GM19240 (cell line): ENCODE measurements around the gene SLC25A26.
"Not testable (repeated sequence)": the region's sequence is repeated elsewhere in the genome, so short reads cannot be mapped to it uniquely, and the experiment has no call there.

Experiments
- DNase-seq: peaks from one replicate; pipeline ENCODE4 v3.0.0; 2011; ENCODE audit warnings: low spot score; ENCODE audit not compliant: insufficient read length

Gene SLC25A26

DNA sequence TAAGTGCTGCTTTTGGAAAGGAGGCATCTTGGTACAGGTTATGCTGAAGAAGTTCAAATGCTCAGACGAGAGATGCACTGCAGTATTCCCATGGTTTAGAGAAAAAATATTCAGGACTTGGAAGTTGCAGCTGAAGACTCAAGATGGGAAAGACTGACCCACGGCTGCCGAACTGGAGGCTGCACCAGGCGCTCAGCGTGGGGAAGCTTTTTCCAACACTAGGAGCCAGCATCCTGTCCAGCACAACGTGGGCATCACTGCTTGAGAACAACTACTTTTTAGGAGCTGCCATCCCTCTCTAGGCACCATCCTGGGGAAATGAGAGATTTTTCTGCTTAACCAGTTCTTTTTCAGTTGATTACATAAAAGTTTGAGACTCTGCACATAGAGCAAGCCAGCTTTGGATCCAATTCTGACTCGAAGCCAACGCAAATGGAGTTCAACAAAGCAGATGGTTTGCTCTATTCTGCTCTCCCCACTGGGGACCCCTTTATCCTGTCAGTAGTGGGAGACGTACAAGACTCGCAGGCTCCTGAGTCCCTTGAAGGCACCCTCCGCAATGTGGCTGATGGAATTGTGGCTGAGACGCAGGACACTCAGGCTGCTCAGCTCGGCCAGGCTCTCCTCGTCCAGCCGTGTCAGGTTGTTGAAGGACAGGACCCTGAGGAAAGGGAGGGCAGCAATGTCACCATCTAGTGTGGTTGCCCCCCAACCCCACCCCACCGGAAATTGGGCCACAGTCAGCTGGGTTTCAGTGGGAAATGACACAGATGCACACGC lies 186.2 kb downstream of the SLC25A26 start:
- no peak for DNase-seq

DNA sequence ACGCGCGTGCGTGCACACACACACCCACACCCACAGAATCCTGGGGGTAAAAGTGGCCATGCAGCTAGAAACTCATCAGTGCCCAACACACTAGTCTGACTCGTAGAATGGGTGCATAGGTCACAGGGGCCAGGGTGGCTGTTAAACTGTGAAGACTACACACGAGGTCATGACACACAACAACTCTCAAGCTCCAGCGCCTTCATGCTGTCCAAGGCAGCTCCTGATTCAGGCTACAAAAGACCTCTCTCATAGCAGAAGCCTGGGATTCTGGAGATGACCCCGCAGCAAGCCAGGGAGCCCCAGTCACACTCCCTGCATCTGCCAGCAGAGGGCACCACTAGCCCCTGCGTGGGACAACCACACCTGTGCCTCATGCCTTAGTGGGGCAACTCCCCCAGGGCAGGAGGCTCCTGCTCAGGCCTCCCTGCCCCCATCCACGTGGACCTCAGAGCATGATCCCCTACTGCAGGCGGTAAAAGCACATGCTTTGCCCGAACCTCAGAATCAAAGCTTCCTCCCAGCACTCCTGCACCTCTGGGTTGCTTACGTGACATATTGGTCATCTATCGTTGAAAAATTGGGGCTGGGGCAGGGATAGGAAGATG lies 186.9 kb downstream of the SLC25A26 start:
- DNase-seq = peak; percentile 88

DNA sequence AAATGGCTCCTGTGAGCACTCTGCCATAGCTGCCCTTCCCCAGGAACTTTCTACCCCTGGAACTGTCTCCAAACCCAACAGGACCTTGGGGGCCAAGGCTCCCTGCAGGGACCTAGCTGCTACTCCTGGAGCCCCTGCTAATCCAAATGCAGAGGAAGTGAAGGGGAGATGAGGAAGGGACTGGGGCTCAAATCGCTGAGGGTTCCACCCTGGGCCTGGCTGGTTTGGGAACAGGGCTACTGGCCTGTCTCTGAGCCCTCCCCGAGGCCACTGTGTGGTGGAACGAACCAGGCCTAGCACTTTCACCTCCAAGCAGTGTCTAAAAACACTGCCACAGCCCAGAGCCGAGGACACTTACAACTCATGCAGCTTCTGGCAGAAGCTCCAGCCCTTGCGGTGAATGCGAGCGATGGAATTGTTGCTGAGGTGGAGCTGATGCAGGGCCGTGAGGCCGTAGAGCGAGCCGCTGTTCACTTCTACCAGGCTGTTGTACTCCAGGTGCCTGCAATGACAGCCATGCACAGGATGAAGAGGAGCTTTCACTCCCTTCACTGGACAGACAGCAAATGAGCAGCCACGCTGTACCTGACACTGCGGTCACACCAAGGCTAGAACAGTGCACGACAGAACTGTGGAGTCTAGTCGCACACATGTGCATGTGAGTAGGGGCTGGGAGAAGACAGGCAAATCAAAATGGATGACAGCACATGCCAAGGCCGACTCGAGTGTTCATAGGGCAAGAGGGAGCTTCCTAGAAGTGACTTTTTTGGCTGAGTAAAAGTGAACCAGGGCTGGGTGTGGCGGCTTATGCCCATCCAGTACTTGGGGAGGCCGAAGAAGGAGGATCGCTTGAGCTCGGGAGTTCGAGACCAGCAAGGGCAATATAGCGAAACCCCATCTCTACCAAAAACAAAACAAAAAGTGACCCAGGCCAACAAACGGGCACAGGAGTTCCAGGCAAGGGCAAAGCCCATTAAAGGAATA lies 189.3 kb downstream of the SLC25A26 start:
- DNase-seq = no peak

DNA sequence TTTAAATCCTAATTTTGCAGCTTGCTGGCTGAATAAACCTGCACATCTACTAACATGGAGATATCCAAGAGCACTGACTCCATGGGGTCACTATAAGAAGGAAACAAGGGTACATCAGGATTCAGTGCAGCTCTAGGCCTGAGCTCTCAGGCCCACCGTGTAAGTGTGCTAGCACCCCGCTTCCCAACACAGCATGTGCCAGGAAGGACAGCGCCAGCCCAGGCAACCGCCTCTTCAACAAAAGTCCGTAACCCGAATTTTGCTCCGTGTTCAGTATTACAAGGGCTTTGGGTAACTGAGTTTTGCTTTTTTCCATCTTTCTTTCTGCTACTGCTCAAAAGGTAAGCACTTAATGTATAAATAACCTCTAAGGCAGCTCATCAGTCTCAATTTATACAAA lies 190.2 kb downstream of the SLC25A26 start:
- no peak for DNase-seq

DNA sequence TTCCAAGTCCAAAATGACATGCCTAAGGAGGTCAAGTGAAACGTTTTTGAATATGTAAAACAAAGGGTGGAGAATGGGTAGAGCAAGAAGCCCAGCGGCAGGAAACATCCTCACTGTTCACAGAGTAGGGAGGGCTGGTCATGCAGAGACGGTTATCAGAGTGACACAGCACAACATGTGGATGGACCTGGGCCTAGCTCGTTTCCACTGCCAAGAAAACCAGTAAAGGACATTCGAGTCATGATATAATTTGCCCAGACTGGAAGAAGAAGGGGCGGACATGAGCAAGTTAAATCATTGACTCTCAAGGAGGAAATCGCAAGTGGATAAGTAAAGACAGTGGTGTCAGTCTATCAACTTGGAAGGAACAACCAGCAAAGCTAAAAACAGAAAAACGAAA lies 190.7 kb downstream of the SLC25A26 start:
- no peak for DNase-seq

DNA sequence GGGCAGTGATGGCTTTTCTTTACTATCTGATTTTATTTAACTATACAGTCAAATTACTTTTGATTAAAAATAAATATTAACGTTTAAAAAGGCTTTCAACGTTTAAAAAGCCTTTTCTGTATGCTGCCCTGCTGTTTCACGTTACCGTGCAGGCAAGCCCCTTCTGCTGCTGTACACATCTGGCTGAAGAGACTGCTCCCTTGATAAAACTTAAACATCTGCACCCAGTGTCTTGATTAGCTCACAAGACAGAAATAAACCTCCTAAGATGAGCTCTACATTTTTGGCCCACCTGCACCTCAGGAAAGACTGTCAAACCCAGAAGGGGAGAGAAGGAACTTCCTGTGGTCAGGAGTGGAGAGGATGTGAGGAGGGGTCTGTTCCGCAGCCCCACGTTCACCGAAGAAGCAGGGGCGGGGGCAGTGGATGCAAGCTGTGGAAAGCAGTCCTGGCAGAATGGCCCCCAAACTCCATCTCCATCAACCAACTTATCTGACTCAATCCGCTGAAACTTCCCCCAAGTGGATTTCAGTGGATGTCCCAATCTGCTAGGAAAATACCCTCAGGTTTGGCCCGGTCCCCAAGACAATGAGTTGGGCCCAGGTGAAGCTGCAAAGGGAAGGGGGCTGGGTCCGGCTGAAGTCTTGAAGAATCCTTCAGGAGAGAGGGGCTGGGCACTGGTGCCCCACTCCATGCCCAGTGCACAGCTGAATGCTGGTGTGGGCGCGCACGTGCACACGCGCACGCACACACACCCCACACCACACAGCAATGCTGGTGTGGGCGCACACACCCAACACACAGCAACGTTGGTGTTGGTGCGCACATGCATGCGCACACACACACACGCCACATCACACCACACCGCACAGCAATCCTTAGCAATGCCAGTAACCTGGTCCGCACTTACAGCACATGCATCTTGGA lies 191.4 kb downstream of the SLC25A26 start:
- no peak for DNase-seq

DNA sequence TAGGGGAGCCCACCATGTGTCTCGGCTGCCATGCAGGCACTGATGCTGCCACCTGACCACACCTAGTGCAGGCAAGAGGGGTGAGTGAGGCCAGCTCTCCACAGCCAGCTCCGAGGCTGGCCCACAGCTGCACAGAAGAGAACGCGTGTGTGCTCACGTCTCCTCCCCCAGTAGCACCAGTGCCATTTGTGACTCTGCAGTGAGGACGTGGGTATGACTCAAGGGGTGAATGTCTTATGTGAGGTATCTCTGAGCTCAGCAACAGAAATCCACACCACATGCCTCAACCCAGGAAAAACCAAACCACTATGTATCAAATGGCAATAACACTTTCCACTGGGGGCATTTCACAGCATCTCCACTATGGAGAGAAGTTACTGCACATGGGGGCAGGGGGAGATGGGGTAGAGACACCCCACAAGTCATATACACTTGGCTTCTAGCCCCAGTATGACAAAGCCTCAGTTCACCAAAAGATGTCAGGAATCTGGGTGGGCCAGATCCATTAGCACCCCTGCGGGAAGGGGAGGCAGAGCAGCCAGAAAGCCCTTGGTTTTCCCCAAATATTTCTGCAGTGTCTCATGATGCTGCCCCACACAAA lies 192.4 kb downstream of the SLC25A26 start:
- DNase-seq = no peak

DNA sequence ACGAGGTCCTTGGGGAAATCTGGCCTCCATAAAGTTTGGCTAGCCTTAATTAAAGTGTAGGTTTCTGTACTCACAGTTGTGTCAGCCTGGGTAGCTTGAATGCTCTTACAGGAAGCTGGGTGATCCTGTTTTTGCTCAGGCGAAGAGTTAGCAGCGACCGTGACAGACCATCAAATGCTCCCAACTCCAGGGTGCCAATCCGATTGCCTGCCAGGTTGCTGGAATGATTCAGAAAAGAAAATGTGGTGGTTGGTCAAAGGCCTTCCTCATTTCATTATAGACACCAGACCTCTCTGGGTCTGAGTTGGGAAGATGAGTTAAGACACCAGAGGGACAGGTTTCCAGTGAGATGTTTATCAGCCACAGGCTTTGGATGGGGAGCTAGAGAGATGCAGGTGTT lies 194.0 kb downstream of the SLC25A26 start:
- DNase-seq = no peak

DNA sequence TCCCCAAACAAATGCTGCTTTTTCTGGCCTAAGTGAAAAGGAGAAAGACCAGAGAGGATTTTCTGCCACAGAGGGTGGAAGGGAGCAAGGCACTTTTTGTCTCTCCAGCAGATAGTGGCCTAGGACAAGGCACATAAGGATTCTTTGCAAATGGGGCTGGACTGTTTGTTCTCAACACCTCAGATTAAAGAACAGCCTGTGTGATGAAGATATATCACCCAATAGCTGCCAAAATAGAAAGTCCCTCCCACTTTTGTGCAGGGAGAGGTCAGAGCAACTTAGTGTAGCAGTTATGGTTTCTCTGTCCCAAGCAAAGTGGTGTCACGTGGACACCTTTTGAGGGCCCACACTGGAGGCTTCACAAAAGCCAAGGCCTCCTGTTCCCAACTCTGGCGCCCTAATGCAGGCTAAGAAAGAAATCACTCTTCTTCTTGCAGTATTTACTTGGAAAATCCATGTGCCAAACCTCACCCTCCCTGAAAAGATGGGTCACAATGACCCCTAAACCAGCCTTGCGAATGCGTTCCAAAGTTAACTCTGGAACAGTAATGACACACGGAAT lies 195.1 kb downstream of the SLC25A26 start:
- DNase-seq = no peak

DNA sequence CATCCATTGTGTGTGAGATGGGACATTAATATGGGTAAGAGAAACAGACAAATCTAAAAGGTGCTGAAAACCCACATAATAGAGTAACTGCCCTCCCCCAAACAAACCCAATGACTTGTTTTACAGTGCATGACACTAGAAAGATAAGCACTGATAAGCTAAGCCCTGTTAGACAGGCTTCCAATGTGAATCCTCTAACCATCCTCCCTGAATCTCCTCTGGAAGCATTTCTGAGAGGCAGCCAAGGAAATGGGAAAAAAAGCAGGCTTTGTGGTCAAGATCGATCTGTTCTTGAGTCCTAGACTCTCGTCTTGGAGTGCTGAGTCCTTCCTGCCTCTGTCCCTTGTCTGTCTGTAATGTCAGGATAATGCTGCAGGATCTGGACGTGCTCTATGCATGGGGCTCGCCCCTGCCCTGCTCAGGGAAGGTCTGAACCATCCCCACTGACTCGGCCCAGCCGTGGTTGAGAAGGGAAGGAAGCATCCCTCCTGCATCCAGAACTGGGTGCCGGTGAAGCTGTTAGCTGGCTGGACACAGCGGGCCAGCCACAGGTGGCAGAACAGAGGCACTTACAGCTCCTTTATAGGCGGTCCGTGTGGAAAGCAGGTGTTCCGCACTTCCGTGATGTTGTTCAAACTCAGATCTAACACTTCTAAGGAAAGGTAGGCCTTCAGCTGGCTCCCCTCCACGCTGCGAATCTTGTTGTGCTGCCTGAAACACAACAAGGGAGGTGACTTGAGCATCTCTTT lies 195.9 kb downstream of the SLC25A26 start:
- DNase-seq = no peak

DNA sequence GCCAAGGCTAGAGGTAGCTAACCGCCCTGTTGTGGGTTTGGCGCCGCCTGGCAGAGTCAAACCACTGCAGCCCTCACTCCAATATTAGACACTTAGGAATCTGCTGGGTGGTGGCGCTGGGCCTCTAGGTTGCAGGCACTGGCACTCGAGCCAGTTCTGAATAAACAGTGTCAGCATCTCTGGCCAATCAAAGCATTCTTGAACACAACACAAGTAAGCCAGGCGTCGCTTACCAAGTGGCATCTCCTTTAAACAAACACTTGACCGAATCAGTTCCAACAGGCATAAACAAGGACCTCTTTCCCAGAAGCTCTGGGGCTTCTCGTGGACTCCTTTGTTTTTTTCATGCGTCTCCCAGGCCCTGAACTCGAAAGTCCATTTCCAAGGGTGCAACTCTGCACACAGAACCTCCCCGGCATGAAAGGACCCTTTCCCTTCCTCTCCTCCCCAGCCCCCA lies 197.7 kb downstream of the SLC25A26 start:
- DNase-seq = no peak

DNA sequence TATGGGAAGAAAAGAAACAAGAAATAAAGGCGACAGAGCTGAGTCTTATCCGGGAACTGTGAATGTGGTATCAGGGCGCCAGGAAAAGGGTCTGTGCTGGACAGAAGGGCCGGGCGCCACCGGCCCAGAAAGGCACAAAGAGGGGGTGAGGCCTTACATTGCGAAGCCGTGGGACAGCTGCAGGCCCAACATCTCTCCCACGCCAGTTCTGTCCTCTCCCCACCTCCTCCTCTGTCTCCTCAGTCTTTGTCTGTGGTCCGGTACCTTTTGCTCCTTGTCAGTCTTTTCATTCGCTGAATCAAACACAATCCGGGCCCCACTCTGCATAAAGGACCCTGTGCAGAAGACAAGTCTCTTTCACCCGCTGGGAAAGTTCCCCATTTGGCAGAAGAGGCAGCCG lies 198.2 kb downstream of the SLC25A26 start:
- DNase-seq = no peak

DNA sequence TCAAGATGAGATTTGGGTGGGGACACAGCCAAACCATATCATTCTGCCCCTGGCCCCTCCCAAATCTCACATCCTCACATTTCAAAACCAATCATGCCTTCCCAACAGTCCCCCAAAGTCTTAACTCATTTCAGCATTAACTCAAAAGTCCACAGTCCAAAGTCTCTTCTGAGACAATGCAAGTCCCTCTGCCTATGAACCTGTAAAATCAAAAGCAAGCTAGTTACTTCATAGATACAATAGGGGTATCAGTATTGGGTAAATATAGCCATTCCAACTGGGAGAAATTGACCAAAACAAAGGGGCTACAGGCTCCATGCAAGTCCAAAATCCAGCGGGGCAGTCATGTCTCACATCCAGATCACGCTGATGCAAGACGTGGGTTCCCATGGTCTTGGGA lies 200.3 kb downstream of the SLC25A26 start:
- not testable (repeated sequence) for DNase-seq

DNA sequence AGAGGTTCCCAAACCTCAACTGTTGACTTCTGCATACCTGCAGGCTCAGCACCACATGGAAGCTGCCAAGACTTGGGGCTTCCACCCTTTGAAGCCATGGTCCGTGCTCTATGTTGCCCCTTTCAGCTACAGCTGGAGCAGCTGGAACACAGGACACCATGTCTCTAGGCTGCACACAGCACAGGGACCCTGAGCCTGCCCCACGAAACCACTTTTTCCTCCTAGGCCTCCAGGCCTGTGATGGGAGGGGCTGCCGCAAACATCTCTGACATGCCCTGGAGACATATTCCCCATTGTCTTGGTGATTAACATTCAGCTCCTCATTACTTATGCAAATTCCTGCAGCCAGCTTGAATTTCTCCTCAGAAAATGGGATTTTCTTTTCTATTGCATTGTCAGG lies 201.1 kb downstream of the SLC25A26 start:
- DNase-seq = not testable (repeated sequence)

DNA sequence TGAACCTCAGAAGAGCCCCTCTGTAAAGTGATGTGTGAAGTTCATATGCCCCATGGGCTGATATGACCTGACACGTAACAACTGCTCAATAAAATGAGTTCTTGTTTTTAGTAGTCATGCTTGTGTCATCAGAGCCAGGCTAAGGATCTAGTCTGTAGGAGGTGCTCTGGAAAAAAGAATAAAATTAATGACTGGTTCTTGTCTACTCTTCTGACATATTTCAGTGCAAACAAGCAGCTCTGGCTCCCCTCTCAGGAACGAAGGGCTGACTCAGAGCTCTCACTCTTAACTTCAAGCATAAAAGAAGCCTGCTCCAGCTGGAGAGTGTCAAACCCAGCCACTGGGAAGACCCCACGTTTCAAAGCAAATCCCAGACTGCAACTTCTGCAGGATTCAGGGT lies 203.0 kb downstream of the SLC25A26 start:
- DNase-seq = no peak

DNA sequence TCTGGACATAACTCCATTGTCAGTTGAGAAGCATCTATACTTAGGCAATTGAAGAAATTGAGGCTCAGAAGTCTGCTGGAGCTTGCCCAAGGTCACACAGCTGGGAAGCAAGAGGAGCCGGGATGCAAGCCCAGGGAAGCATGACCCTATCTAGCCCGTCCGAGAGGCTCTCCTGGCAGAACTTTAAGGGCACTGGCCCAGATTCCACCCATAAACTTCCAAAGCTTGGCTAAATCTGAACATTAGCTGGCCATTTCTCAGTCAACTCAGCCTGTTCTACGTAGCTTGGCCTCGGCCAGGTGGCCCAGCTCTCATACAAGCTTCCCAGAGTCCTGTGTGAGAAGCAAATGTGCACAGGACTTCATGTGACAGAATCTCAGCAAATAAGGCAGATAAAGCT lies 204.2 kb downstream of the SLC25A26 start:
- DNase-seq = no peak

DNA sequence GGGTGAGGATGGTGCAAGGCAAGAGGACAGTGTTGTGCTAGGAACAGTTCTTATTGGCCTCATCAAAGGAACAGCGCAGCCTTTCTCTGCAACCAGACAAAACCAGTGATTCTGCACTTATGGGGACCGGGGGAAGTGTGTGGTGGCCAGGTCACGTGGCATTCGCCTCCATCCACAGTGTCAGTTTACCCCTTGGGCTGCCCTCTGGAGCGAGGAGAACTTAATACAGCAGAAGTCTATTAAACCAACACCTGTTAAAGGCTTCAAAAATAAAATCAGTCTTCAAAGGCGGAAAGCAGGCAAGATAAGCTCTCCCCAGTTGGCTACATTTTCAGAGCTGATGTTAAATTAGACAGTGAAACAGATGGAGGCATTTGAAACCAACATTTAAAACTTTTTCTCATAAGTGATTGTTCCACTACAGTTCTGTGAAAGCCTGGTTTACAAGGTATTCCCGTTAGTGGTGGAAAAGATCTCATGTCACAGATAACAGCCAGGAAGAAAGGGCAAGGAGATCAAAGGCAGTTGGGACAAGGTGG lies 204.8 kb downstream of the SLC25A26 start:
- DNase-seq = no peak

DNA sequence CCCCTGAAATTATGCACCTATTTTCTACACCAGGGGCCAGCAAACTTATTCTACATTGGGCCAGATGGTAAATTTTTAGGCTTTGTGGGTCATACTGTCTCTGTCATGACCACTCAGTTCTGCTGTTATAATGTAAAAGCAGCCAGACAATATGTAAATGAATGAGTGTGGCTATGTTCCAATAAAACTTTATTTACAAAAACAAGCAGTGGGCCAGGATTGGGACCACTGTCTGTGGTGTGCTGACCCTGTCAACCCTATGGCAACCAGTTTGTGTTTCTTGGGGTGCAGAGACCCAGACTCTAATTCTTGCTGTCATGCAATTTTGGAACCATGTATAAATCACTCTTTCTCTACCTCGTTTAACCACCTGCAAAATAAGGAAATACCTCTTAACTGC lies 205.3 kb downstream of the SLC25A26 start:
- DNase-seq = no peak

DNA sequence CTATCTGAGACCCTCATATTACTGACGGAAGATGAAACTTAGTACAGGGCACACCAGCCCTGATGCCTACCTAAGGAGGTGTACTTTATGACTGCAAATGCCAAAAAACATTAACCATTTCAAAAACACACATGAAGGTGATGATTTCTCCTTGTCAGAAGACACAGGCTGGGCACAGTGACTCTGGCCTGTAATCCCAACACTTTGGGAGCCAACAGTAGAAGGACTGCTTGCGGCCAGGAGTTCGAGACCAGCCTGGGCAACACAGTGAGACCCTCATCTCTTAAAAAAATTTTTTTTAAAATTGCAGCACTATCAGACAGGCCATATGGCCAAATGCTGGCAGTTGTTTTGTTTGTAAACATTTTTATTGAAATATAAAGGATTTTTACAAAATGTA lies 206.6 kb downstream of the SLC25A26 start:
- no peak for DNase-seq
